ENCODE measurements around the gene MPPE1. TPM values are rescaled to one million over a fixed set of nuclear protein-coding genes. Genes with fewer than 3 reads are reported as not detected.

Gene MPPE1
- total RNA-seq, 1 experiment from 2014 or later = 21.4 TPM

GRCh38 chr18:11859903-11860407 is 48.2 kb downstream of the MPPE1 start:
- POLR2A ChIA-PET = interaction anchor here (1.5 kb wide), 1 partner anchor 9 kb away, joined by 3 read pairs; no protein-coding TSS in a partner anchor
- no peaks in the 10 kb centered on the region for H3K36me3 ChIP-seq (ENCODE audit: control insufficient read depth in 1 of 2, insufficient read depth in 2 of 2, low read length in 2 of 2)
- no peaks in the 10 kb centered on the region for H3K79me2 ChIP-seq (ENCODE audit: insufficient read depth, low read length)
- no peaks in the 10 kb centered on the region for H3K9me2 ChIP-seq (ENCODE audit: insufficient read depth)
- BruUV-seq (replicated peaks) = no TSS peak
- H4K20me1 ChIP-seq (ENCODE audit: insufficient read depth) = no peaks in the 10 kb centered on the region
- no peak for TF ChIP-seq EZH2phosphoT487 (IDR thresholded peaks at IDR 0.05; ENCODE audit: borderline replicate concordance)
- no peak for TF ChIP-seq MAX (IDR thresholded peaks at IDR 0.05)
- TF ChIP-seq POLR2AphosphoS5 (IDR thresholded peaks at IDR 0.05; ENCODE audit: low read depth, low read length) = 0 out of 2 replicates have a peak, but pooled peaks have one; percentile 13
- TF ChIP-seq EZH2 (IDR thresholded peaks at IDR 0.05) = no peak
- no peak for TF ChIP-seq YY1 (IDR thresholded peaks at IDR 0.05; ENCODE audit: extremely low read depth, insufficient replicate concordance, low read depth, low read length)
- peak in 2 of 3 experiments; percentile 65 to 69; a peak in 4 of 6 replicates for TF ChIP-seq CTCF (IDR thresholded peaks at IDR 0.05 in 2 of 3, conservative IDR thresholded peaks at IDR 0.05 in 1 of 3; ENCODE audit: borderline replicate concordance in 1 of 3, insufficient read depth in 1 of 3, low read depth in 2 of 3, low read length in 2 of 3)
- no peaks in the 10 kb centered on the region for H3K27me3 ChIP-seq (ENCODE audit: insufficient read depth, low read length)
- RAD21 ChIA-PET (ENCODE audit: low non-redundant PET in 1 of 2, low total read pairs in 2 of 2, uncharacterized antibody in 2 of 2, unreplicated experiment in 2 of 2) = no interaction called here
- intact Hi-C loops (cut with micrococcal nuclease) = no loop called here
- H3K4me1 ChIP-seq (ENCODE audit: control insufficient read depth in 1 of 2, insufficient read depth in 2 of 2, low read length in 2 of 2) = peaks cover 36 to 58% of the 10 kb centered on the region in 2 experiments
- no peaks in the 10 kb centered on the region for H3K9me3 ChIP-seq (ENCODE audit: control insufficient read depth in 1 of 2, insufficient read depth in 1 of 2, low read depth in 1 of 2, low read length in 2 of 2)
- CTCF ChIA-PET = interaction anchor here (0.7 to 1.7 kb wide), 7 partner anchors 9 to 204 kb away, joined by 3 to 6 read pairs (median 3); no protein-coding TSS in a partner anchor
- DNase-seq (ENCODE audit: low read depth, low spot score) (peak; percentile 83), ATAC-seq (peak; percentile 78)
- peak overlapping the region; percentile 21 for H3K9ac ChIP-seq (ENCODE audit: low read length)
- peak overlapping the region; percentile 64 for H3K4me2 ChIP-seq (ENCODE audit: low read length)
- peak overlapping the region; percentile 27 for H3K27ac ChIP-seq (ENCODE audit: low read depth, low read length)
- H2AFZ ChIP-seq (ENCODE audit: low read depth, low read length, poor library complexity, severe bottlenecking) = peak overlapping the region; percentile 19
- peak overlapping the region in 1 of 2 experiments; percentile 27; a peak in 2 of 4 replicates for H3K4me3 ChIP-seq (replicated peaks in 1 of 2; ENCODE audit: low read depth in 1 of 2, low read length in 2 of 2)

Data from HCT116 (cell line).